NCI-H774 (cell line): ENCODE data around the gene COL4A5.
"Not testable (repeated sequence)": the region's sequence is repeated elsewhere in the genome, so short reads cannot be mapped to it uniquely, and the experiment has no call there.

ENCODE experiments used
- DNase-seq: peaks from one replicate; lab custom pipeline; 2025; lab: John Stamatoyannopoulos, UW

COL4A5 gene

GRCh38 chrX:108456971-108457477 lies 17.4 kb downstream of the COL4A5 start:
- DNase-seq: no peak

GRCh38 chrX:108464604-108465003 lies 25.0 kb downstream of the COL4A5 start:
- DNase-seq: no peak

- DNase-seq: no peak
Observed at GRCh38 chrX:108468486-108468885, 28.8 kb downstream of the COL4A5 start.

- DNase-seq: no peak
Observed at GRCh38 chrX:108473979-108474378, 34.3 kb downstream of the COL4A5 start.

GRCh38 chrX:108481528-108481927 lies 41.9 kb downstream of the COL4A5 start:
- not testable (repeated sequence) for DNase-seq

GRCh38 chrX:108484251-108484650 lies 44.6 kb downstream of the COL4A5 start:
- no peak for DNase-seq

- no peak for DNase-seq
Observed at GRCh38 chrX:108485960-108486359, 46.3 kb downstream of the COL4A5 start.

GRCh38 chrX:108494406-108495090 lies 54.9 kb downstream of the COL4A5 start:
- no peak for DNase-seq

- no peak for DNase-seq
Observed at GRCh38 chrX:108511721-108512120, 72.1 kb downstream of the COL4A5 start.

- no peak for DNase-seq
Observed at GRCh38 chrX:108516184-108516583, 76.5 kb downstream of the COL4A5 start.

- DNase-seq: no peak
Observed at GRCh38 chrX:108527724-108528123, 88.1 kb downstream of the COL4A5 start.

- DNase-seq: no peak
Observed at GRCh38 chrX:108537005-108537404, 97.4 kb downstream of the COL4A5 start.

- no peak for DNase-seq
Observed at GRCh38 chrX:108541286-108541685, 101.6 kb downstream of the COL4A5 start.

- DNase-seq: no peak
Observed at GRCh38 chrX:108557580-108557979, 117.9 kb downstream of the COL4A5 start.

- DNase-seq: no peak
Observed at GRCh38 chrX:108558217-108558616, 118.6 kb downstream of the COL4A5 start.

GRCh38 chrX:108573136-108573535 lies 133.5 kb downstream of the COL4A5 start:
- no peak for DNase-seq

GRCh38 chrX:108582151-108582550 lies 142.5 kb downstream of the COL4A5 start:
- no peak for DNase-seq

- DNase-seq: no peak
Observed at GRCh38 chrX:108584617-108585211, 145.1 kb downstream of the COL4A5 start.

GRCh38 chrX:108590496-108590895 lies 150.9 kb downstream of the COL4A5 start:
- no peak for DNase-seq

- no peak for DNase-seq
Observed at GRCh38 chrX:108601276-108601675, 161.6 kb downstream of the COL4A5 start.

- no peak for DNase-seq
Observed at GRCh38 chrX:108610141-108610540, 170.5 kb downstream of the COL4A5 start.

- no peak for DNase-seq
Observed at GRCh38 chrX:108614616-108615015, 175.0 kb downstream of the COL4A5 start.

GRCh38 chrX:108640817-108641216 lies 201.2 kb downstream of the COL4A5 start:
- DNase-seq: no peak
